Fibroblast of skin of scalp (primary cell): ENCODE data around the gene PLXNB2.

ENCODE experiments used
- DNase-seq: peaks from one replicate; pipeline ENCODE4 v3.0.0-alpha.2; 2013

Gene PLXNB2

DNA sequence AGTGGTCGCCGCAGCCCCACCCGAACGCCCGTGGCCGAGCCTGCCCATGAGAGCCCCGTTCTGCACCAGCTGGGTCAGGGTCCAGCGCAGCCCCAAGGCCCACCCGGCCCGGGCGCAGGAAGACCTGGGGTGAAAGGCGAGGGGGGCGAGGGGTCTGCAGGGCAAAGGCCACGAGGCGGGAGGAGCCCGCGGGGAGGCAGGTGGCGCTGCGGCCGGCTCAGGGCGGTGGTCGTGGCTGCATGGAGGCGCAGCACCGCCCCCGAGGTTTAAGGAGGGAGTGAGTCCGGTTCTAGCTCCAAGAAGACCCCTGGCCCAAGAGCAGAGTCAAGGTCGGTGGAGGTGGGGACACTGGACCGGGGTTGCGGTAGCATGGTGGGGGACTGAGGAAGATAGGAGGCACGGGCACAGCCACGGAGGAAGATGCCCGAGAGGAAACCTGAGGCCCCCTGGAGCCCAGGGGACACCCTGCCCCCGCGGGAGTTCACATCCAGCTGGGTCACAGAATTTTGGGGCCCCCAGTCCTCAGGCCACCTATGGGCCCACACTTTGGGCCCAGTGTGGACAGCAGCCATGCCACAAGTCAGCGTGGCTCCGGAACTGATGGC, 55.9 kb downstream of the PLXNB2 start:
- DNase-seq: no peak

DNA sequence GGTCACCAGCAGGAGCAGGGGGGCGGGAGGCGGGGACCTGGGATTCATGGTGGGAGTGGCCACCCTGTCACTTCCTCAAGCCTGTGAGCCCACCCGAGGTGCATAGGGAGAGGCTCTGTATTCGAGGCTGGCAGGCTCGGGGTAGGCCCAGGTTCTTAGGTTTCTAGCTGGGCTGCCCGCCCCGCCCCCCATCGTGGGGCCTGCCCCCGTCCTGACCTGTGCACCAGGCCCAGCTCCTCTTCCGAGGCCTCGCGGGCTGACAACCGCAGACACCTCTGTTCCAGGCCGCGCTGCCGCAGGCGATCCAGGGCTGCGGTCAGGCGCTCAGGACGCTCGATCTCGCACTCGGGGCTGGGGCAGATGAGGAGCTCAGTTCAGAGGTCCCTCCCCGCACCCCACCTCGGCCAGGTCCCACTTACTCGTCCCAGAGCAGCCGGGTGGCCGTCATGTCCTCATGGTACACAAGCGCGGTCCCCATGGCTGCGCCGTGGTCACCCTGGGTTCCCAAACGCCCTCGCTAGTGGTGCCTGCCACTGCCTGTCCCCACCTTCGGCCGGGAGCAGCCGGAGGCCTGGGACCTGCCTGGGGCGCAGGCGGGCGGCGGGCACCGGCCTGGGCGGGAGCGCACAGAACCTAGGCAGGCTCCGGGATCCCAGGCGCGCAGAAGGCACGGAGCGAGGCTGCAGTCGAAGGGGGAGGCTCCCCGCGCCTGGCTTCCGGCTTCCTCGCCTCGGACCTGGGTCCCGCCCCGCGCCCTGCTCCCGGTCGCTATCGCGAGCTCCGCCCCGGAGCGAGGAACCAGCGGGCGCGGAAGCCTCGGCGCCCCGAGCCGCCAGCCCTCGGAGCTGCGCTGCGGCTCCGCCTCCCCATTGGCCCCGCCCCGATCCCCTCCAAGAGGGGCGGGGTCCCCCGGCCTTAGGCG, 56.6 kb downstream of the PLXNB2 start, which contains the start of gene HDAC10:
Gene HDAC10, minus strand, starts transcription at position 711 of the 922 bp plus-strand sequence. Its CDS starts 233 bp downstream, at position 478.
- DNase-seq: peak; percentile 82

DNA sequence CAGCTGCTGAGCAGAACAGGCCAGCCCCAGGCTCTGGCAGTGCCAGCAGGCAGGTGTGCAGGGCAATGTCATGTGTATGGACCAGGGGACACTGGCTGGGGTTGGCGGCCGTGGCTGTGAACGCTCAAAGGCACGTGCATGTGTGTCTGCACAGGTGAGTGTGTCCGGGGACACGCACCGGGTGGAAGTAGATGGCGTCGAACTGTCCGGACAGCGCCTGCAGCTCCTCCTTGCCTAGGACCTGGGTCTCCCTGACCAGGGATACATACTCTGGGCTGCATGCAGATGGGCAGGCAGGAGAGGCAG, 57.2 kb downstream of the PLXNB2 start:
- DNase-seq: no peak

DNA sequence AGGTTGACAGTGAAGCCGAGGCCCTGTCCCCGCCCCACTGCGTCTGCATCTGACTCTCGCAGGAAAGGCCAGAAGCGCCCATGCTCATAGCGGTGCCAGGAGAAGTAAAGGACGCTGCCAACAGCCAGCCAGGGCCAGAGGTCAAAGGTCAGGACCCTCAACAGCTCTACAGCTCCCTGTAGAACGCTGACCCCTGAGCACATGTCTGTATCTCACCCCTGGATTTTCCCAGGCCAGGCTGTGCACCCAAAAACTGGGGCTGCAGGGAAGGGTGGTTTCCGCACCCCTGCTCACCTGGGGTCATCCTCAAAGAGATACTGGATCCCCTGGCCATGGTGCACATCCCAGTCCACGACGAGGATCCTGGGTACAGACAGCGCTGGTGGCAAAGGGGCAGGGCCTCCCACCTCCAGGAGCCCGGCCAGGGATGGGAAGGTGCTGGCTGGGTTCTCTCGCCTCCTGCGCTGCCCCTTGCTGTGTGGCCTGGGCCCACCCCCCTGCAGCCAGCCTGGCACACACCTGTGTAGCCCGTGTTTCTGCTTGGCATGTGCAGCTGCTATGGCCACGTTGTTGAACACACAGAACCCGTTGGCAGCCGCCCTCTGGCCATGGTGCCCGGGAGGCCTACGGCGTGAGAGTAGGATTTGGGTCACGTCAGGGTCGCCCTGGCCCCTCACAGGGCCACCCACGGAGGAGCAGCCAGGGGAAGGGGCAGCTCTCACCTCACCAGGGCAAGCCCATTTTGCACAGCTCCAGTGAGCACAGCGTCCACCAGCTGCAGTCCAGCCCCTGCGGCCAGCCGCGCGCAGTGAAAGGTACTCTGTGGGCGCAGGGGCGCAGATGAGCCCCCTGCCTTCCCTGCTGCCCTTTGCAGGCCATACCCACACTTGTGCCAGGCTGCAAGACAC, 57.9 kb downstream of the PLXNB2 start:
- no peak for DNase-seq

DNA sequence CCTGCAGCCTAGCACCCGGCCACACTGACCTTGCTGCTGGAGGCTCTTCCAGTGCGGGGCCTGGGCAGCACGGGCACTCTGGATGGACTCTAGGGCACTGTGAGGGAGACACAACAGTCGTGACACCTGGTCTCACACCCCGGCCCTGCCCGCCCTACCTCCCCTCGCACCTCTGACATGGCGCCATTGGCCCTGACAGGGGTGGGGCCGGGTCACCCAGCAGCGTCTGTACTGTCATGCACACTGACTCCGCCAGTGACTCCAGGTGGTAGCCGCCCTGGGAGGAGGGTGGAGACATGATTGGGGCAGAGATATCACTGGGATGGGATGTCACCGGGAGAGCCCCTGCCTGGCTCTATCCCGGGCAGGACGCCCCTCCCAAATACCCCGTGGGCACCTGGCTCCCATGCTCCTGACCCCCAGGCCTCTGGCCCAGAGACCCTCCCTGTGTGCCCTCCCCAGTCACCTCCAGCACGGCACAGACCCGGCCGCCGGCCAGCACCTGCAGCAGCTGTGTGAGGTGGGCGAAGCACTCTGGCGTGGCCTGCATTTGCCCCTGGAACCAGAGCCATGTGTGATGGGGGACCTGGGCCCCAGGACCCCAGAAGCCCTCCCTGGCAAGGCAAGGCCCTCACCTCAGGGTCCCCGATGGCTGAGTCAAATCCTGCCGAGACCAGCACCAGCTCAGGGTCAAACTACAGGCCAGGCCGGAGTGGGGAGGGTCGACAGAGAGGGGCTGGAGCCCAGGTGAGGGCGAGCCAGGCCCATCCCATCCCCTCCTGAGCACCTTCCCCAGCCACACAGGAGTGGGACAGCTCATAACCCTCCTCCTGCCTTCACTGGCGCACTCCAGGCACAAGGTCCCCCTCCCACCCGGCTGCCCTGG, 59.0 kb downstream of the PLXNB2 start:
- DNase-seq: no peak

DNA sequence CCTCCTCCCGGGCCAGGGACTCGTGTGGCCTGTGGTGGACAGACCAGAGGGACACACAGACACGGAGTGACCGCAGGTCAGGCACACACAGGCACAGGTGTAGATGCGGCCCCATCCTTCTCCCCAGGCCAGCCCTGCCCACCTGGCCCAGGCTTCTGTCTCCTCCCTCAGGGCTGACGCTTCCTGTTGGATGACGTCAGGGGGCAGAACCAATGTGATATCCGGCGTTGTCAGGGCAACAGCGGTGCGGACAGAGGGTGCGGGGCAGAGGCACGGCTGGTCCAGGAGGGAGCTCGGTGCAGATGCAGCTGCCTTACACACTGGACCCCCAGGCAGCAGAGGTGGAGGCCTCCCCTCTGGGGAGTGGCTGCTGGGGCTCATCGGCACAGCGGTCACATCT, 59.7 kb downstream of the PLXNB2 start:
- DNase-seq: peak; percentile 45

DNA sequence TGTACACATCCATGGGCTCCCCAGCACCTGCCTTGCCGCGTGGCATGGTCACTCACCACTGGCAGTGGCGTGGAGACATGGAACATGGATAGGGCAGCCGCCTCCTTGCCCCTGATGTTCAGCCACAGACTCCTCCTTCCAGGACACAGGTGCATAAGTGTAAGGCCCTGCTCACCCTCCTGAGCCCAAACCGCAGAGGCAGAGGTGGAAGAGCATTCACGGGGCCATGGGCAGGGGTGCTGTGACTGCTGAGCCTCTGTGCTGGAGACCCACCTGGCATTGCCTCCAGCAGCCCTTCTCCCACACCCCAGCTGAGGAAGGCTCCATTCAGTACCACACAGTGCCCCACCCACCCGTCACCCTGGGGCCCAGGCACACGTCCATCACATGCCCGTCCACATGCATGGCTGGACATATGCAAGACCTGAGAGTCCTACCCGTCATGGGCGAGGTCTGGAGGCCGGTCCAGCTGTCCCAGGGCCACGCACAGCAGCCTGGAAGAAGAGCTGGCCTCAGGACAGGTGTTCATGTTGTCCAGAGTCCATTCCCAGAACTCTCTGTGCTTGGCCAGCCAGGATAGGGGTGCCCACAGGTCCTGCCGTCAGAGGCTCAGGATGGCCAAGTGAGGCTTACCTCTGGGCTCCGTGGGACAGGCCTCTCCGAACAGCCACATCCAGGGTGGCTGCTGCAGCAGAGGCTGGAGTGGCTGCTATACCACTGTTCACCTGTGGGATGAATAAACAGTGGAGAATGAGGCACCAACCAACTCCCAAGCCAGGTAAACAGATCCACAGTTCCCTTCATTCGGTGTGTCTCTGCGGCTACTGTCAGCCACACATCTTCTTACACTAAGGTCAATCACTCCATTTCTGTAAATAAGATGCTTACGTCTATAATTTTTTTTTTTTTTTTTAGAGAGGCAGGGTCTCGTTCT, 60.9 kb downstream of the PLXNB2 start:
- DNase-seq: no peak

DNA sequence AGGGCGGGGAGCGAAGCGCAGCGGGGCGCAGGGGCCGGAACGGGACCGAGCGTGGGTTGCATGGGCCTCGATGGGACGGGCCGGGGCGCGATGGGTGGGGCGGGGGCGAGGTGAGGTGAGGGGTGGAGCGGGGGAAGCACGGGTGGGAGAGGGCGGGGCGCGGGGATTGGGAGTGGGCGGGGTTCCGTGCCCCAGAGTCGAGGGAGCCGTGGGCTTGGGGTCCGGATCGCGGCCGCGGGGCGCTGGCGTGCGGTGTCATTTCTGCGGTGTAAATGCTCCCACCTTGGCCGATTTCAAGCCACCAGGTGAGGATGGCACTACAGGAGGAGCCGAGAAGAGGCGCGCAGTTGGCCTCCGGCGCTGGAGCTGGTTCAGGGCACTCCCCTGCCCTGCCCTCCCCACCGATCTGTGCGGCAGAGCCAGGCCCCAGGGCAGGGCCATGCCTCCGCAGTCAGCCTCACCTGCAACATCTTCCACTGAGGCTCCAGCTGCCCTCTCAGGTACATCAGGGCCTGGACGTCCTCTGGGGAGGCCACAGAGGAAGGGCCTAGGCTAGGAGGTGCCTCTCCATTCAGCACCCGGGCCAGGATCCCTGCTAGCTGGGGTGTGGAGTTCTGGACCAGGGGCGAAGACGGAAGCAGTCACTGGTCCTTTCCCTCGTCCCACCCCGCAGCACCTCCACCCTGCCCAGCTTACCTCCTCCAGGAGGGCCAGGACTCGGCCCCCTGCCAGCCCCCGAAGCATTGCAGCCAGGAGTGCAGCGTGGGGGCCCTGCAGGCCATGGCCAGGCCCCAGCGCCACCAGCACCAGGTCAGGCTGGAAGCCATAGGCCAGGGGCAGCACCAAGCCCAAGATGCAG, 62.0 kb downstream of the PLXNB2 start:
- DNase-seq: no peak

DNA sequence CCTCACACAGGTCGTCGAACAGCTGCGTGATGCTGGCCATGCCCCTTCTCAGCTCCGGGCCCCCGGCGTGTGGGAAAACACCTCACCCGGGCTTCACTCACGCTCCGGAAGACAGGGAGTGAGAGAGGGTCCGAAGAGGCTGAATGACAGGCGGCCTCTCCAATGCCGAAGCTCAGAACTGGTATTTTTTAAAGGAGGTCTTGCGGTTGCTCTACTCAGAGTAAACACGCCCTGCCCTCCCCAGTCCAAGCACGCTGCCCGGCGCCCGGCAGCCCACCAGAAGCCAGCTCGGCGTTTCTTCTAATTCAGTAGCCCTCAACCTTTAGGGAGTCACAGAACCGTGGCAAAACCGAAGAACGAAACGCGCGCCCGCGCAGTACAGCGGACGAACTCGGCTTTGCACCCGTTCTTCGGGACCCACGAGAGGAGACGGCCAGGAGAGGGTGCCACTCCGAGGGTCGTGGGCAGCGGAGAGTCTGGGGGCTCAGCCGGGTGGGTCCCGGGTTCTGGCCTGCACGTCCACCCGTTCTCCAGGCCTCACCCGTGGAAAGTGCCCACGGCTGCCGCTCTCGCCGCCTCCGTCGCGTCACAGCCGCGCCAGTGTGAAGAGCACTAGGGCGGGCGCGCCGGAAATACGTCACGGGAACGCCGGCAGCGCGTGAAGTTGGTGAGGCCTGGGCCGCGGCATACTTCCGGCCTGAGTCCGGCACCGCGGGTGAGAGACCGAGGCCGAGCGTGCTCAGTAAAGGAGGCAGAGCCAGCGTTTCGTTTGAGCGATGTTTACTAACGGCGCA, 62.8 kb downstream of the PLXNB2 start, which contains the start of gene TUBGCP6:
Gene TUBGCP6, minus strand, starts transcription at position 604 of the 794 bp plus-strand sequence. Its CDS starts 564 bp downstream, at position 40.
- peak; percentile 94 for DNase-seq

DNA sequence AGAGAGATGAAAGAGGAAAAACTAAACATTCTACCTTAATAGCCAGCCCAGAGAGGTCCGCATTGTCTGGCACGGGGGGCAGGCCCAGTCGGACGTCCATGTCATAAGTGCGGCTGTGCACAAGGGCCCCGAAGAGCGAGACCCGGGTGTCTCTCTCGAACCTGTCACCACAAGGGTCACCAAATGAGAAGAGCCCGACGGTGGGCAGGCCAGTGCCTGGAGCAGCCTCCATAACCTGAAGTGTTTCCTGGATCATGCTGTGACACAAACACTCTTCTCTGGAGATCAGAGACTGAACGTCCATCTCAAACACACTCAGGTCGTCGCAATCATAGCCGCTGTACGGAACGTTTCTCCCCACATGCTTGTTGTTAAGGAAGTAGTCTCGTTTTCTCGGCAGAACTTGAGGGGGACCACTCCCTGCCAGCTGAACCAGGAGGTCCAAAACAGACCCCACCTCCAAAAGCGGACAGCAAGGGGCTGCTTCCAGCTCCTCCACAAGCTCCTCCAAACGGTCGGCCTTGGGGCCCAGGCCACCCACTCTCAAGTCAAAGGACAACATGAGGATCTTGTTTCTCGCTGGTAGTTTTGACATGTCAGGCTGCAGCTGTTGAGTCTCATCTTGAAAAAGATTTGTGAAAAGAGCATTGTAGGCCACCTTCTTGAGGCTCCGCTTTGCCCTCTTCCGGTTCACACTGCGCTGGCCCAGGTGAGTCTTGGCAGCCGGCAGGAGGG, 63.6 kb downstream of the PLXNB2 start:
- DNase-seq: no peak

DNA sequence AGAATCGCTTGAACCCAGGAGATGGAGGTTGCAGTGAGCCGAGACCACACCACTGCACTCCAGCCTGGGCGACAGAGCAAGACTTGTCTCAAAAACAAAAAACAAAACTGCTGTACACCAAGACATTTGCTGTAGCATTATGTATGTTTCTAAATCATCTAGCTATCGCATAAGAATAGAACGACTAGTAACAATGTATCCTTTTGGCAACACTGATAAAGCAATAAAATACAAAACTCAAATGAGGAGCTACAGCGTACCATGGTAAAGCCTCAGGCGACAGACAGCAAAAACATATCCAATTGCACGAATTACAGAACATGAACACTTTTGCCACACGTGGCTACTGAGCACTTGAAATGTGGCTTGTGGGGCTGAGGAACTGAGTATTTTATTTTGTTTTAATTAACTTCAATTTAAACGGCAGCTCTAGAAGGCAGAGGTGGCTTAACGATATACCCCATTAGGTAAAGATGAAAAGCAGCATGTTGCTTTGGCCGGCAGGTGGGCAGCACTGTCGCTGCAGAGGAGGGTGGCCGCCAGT, 65.0 kb downstream of the PLXNB2 start:
- DNase-seq: no peak

DNA sequence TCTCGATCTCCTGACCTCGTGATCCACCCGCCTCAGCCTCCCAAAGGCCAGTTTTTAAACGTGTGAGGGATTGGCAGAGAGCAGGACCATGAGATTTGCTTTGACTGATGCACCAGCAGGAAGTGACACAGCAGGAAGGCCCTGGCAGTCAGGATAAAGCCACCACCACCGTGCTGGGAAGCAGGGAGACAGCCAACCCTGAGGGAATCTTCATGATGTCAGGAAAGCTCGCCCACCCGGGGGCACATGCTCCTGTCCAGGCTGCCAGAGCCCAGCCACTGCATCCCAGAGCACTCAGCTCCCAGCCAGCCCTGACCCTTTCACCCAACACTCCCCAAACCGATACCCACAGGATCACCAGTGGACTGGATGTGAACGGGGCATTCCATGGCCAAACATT, 68.7 kb downstream of the PLXNB2 start:
- no peak for DNase-seq

DNA sequence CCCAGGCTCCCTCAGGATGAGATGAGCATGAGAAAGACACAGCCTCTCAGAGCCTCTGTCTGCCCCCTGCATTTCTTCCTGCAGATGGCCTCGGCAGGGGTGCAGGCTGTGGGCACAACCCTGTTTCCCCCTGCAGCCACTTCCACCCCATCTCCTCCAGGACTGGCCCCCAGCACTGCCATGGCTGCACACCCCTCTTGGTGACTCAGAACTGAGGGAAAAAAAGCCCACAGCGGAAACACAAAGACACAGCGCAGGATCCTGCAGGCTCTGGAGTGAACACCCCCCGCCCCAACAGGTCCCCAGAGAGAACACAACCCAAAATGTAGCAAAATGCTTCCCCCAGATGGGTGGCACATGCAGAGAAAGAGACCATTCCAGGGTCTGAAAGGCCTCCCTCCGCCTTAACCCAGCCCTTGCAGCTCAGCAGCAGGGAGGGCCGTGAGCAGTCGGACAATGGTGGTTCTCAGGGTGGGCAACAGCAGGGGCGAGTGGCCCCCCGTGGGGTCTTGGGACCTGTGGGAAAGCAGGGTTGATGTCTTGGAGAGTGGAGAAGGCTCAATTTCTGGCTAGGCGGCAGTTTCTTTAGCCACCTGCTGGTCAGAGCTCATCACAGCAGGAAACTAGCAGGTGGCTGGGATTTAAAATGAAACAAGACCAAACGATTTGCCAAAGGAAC, 70.6 kb downstream of the PLXNB2 start:
- peak; percentile 21 for DNase-seq

DNA sequence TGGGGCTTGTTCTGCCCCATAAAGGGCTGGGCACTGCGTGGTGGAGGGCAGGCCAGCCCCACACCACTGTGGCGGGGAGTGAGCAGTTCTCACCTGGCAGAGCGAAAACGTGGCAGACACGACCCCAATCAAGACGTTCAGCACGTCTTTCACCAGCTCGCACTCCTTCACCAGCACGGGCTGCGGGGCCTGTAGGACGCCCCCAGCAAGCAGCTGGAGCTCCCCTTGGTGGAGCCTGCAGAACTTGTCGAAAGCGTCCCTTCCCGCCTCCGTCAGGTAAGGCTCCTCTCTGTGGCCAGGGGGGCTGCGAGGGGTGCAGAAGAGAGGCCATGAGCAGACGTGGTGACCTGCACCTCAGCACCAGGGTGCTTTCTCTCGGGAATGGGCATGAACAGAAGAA, 74.2 kb downstream of the PLXNB2 start:
- no peak for DNase-seq

DNA sequence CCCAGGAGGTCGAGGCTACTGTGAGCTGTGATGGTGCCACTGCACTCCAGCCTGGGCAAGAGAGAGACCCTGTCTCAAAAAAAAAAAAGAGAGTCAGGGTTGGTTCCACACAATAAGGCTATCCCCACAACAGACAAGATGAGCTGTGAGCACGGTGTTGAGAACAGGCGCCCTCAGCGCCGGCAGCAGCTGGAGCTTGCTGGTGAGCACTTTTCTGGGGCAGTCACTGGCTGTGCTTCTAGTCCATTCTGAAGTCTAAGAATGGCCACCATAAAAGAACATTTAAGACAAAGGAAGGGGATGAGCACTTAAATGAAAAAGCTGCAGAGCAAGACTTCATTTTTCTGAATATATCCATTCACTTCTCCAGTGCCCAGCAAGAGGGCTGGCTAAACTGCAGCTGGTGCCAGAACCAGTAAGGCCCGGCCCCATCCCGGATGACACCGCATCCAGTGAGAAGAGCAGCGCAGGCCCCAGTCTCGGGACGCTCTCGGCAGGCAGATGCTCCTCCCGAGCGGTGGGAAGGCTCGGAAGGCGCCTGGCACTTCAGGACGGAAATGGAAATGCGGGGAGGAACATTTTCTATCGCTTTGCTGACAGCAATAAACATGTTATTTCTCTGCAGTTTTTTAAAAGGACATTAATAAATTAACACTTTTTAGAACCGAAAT, 74.8 kb downstream of the PLXNB2 start:
- DNase-seq: no peak

DNA sequence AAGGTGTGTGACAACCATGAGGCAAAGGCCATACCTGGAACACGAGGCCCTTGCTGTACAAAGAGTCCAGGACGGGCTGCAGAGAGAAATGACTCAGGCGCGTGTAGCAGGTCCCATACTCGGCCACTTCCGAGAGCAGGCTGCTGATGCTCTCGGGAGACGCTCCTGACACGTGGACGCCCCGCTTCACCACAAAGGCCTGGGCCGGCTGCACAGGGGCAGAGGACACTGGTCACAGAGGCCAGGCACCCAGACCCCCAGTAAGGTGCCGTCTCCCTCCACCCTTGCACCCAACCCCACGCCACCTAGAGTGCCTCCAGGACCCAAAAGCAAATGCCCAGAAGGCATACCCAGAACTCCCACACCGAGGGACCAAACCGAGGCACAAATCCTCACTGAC, 78.1 kb downstream of the PLXNB2 start:
- no peak for DNase-seq

DNA sequence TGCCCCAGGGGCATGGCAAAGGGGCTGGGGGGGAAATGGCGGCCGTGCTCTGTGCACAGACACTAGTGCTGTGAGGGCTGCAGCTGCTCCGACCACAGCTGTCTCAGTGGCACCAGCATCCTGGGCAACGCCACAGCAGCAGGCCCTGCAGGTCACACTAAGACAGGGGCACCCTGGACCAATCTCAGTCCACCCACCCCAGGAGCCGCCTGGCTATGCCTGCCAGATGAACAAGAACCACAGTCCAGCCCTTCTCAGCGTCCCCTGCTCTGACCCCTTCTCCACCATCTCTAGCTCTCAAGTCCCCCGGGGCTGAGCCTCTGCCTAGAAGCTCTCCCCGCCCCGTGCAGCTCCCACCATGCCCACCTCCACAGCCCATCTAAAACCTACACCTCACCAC, 79.1 kb downstream of the PLXNB2 start:
- no peak for DNase-seq
